Glutamatergic neuron (in vitro differentiated cells): ENCODE data around the gene RPS2. TPM values are rescaled to one million over a fixed set of nuclear protein-coding genes. Genes with fewer than 3 reads are reported as not detected.

ENCODE experiments used
- DNase-seq: peaks from one replicate; pipeline ENCODE4 v3.0.0; 2022
- H3K27ac Mint-ChIP-seq: one replicate; pipeline ENCODE4 v1.8.0; 2020; ENCODE audit warnings: mild to moderate bottlenecking, mixed read lengths, inconsistent platforms; ENCODE audit not compliant: unreplicated experiment
- H3K27me3 Mint-ChIP-seq: one replicate; pipeline ENCODE4 v1.8.0; 2020; ENCODE audit warnings: mild to moderate bottlenecking, moderate library complexity, mixed read lengths, inconsistent platforms; ENCODE audit not compliant: unreplicated experiment
- H3K36me3 Mint-ChIP-seq: one replicate; pipeline ENCODE4 v1.8.0; 2020; ENCODE audit warnings: mild to moderate bottlenecking, mixed read lengths, inconsistent platforms; ENCODE audit not compliant: unreplicated experiment
- H3K4me1 Mint-ChIP-seq: one replicate; pipeline ENCODE4 v1.8.0; 2020; ENCODE audit warnings: mild to moderate bottlenecking, low read depth, mixed read lengths, inconsistent platforms; ENCODE audit not compliant: unreplicated experiment
- H3K4me3 Mint-ChIP-seq: one replicate; pipeline ENCODE4 v1.8.0; 2020; ENCODE audit warnings: mild to moderate bottlenecking, mixed read lengths, inconsistent platforms; ENCODE audit not compliant: unreplicated experiment
- H3K9me3 Mint-ChIP-seq: one replicate; pipeline ENCODE4 v1.8.0; 2020; ENCODE audit warnings: mild to moderate bottlenecking, moderate library complexity, mixed read lengths, inconsistent platforms; ENCODE audit not compliant: unreplicated experiment
- CTCF ChIP-seq: fragments of 200-600 bp; sonication (generic); IDR thresholded peaks from one replicate; pipeline ENCODE4 v1.5.0; 2021; ENCODE audit not compliant: partially characterized antibody, unreplicated experiment
- total RNA-seq: library from RNA; stranded (reverse); fragmentation: NEBNext Ultra II Directional; extraction: Animal tissue kit (Norgen Biotek cat#: 25700); gene quantifications from one replicate; pipeline ENCODE4 v1.2.1, GENCODE V29; 2021; ENCODE audit not compliant: unreplicated experiment

The RPS2 gene
- total RNA-seq, 1 donor from 2014 or later: 1,772 TPM

GRCh38 chr16:1990351-1991134, 25.9 kb upstream of the RPS2 start:
- Mint-ChIP-seq H3K27ac (no peak overlapping the region), H3K27me3 (peaks cover 14% of the 10 kb centered on the region)
- DNase-seq: peak; percentile 77

GRCh38 chr16:1990101-1990350, 25.4 kb upstream of the RPS2 start:
- no peaks in the 10 kb centered on the region for H3K36me3 Mint-ChIP-seq

More at GRCh38 chr16:1990351-1991134, 25.9 kb upstream of the RPS2 start:
- no peak for TF ChIP-seq CTCF
- Mint-ChIP-seq H3K4me1 (peaks cover 5% of the 10 kb centered on the region), H3K9me3 (peaks cover 16% of the 10 kb centered on the region), H3K4me3 (peak overlapping the region; percentile 76), H3K36me3 (no peaks in the 10 kb centered on the region)

GRCh38 chr16:1989209-1990100, 24.8 kb upstream of the RPS2 start, which contains the start of gene SYNGR3:
SYNGR3 (plus strand) TSS chr16:1989970; CDS start chr16:1990103, 133 bp downstream.
- no peaks in the 10 kb centered on the region for H3K36me3 Mint-ChIP-seq
- no peak for DNase-seq
- peak within 1 kb of the TSS; percentile 66 for H3K27ac Mint-ChIP-seq
- H3K27me3 Mint-ChIP-seq: peaks cover 19% of the 10 kb centered on the region
- peaks cover 16% of the 10 kb centered on the region for H3K9me3 Mint-ChIP-seq
- TF ChIP-seq CTCF: no peak
- peaks cover 5% of the 10 kb centered on the region for H3K4me1 Mint-ChIP-seq
- H3K4me3 Mint-ChIP-seq: peak within 1 kb of the TSS; percentile 83

More at GRCh38 chr16:1990101-1990350, 25.4 kb upstream of the RPS2 start:
- TF ChIP-seq CTCF: no peak
- Mint-ChIP-seq H3K4me3 (no peak overlapping the region), H3K27ac (no peak overlapping the region), H3K27me3 (peaks cover 14% of the 10 kb centered on the region), H3K9me3 (peaks cover 16% of the 10 kb centered on the region), H3K4me1 (peaks cover 5% of the 10 kb centered on the region)
- no peak for DNase-seq

- DNase-seq: no peak
- H3K4me1 Mint-ChIP-seq: peaks cover 15% of the 10 kb centered on the region
- no peaks in the 10 kb centered on the region for H3K36me3 Mint-ChIP-seq
- no peak for TF ChIP-seq CTCF
- peaks cover 12% of the 10 kb centered on the region for H3K9me3 Mint-ChIP-seq
- H3K27ac Mint-ChIP-seq: no peak overlapping the region
- peaks cover 24% of the 10 kb centered on the region for H3K27me3 Mint-ChIP-seq
- H3K4me3 Mint-ChIP-seq: no peak overlapping the region
Measured at GRCh38 chr16:1987198-1987597, 22.6 kb upstream of the RPS2 start.
